Measurements from ENCODE around the gene HAUS7. TPM values are rescaled to one million over a fixed set of nuclear protein-coding genes. Genes with fewer than 3 reads are reported as not detected.

HAUS7 gene
- total RNA-seq, 1 experiment from 2014 or later = 46.5 TPM

DNA sequence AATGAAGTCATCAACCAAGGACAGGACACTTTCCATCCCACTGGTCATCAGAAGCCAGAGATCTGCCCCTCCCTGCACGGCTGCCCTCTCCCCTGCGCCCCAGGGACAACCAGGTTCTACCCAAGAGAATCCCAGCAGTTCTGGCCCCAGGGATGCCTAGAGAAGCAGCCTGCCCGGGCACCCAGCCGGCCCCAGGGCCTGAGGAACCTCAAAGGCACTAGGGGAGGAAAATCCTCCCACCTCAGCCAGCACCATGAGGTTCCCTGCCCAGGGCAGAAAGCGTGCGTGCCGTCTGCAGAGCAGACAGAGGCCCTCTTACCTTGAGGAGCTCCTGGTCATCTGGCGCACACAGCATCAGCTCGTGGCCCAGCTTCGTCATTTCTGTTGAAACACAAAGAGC lies 8.1 kb downstream of the HAUS7 start:
- H3K9me3 Mint-ChIP-seq = no peaks in the 10 kb centered on the region

DNA sequence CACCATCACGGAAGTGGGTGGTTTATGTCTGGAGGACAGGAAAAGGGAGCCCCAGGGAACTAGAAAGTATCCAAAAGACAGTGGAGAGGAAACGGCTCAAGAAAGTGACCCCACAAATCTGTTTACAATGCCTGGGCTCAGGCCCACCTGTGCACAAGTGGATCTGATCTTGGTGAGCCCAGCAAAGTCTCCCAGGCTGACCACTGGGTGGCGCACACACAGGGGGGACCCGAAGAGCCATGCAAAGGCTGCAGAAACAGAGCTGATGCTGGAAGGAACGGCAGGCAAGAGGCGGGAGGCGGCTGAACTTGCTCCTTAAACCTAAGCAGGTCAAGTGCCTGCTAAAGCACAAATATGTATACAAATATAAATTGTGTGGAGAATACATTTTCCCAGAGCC lies 9.6 kb downstream of the HAUS7 start:
- POLR2A ChIA-PET = interaction anchor here (0.6 kb wide), 1 partner anchor 60 kb away, joined by 7 read pairs; the partner anchor contains the start of gene PNMA6E
- ATAC-seq (peak; percentile 81), DNase-seq (ENCODE audit: low spot score) (peak; percentile 73)
- H3K4me1 Mint-ChIP-seq = no peaks in the 10 kb centered on the region
- no peaks in the 10 kb centered on the region for H3K27me3 Mint-ChIP-seq (ENCODE audit: low read depth)
- H3K9me3 Mint-ChIP-seq = no peaks in the 10 kb centered on the region
- peaks cover 10% of the 10 kb centered on the region for H3K36me3 Mint-ChIP-seq
- TF ChIP-seq, protein P1, sequence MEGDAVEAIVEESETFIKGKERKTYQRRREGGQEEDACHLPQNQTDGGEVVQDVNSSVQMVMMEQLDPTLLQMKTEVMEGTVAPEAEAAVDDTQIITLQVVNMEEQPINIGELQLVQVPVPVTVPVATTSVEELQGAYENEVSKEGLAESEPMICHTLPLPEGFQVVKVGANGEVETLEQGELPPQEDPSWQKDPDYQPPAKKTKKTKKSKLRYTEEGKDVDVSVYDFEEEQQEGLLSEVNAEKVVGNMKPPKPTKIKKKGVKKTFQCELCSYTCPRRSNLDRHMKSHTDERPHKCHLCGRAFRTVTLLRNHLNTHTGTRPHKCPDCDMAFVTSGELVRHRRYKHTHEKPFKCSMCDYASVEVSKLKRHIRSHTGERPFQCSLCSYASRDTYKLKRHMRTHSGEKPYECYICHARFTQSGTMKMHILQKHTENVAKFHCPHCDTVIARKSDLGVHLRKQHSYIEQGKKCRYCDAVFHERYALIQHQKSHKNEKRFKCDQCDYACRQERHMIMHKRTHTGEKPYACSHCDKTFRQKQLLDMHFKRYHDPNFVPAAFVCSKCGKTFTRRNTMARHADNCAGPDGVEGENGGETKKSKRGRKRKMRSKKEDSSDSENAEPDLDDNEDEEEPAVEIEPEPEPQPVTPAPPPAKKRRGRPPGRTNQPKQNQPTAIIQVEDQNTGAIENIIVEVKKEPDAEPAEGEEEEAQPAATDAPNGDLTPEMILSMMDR (IDR thresholded peaks at IDR 0.05) = 0 out of 2 replicates have a peak, but pooled peaks have one; percentile 21
- TF ChIP-seq IRF2 (CRISPR knock-in tag; IDR thresholded peaks at IDR 0.05; ENCODE audit: borderline replicate concordance, low read depth) = no peak
- no peak overlapping the region for H3K4me3 Mint-ChIP-seq
- CTCF ChIA-PET = interaction anchor here (0.5 to 2.5 kb wide), 32 partner anchors 10 to 519 kb away, joined by 3 to 41 read pairs (median 4); partner anchors contain the start of genes BGN, CCNQ, HAUS7 and TREX2
- no peak overlapping the region for H3K27ac Mint-ChIP-seq

More for the DNA sequence above, 8.1 kb downstream of the HAUS7 start:
- Mint-ChIP-seq H3K4me3 (no peak overlapping the region), H3K27me3 (ENCODE audit: low read depth) (no peaks in the 10 kb centered on the region), H3K4me1 (no peaks in the 10 kb centered on the region), H3K36me3 (peaks cover 10% of the 10 kb centered on the region), H3K27ac (no peak overlapping the region)
- TF ChIP-seq, protein P2, sequence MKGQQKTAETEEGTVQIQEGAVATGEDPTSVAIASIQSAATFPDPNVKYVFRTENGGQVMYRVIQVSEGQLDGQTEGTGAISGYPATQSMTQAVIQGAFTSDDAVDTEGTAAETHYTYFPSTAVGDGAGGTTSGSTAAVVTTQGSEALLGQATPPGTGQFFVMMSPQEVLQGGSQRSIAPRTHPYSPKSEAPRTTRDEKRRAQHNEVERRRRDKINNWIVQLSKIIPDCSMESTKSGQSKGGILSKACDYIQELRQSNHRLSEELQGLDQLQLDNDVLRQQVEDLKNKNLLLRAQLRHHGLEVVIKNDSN (CRISPR knock-in tag; IDR thresholded peaks at IDR 0.05) = no peak
- TF ChIP-seq SMAD3 (CRISPR knock-in tag; IDR thresholded peaks at IDR 0.05; ENCODE audit: borderline replicate concordance) = no peak
- TF ChIP-seq, protein P3, sequence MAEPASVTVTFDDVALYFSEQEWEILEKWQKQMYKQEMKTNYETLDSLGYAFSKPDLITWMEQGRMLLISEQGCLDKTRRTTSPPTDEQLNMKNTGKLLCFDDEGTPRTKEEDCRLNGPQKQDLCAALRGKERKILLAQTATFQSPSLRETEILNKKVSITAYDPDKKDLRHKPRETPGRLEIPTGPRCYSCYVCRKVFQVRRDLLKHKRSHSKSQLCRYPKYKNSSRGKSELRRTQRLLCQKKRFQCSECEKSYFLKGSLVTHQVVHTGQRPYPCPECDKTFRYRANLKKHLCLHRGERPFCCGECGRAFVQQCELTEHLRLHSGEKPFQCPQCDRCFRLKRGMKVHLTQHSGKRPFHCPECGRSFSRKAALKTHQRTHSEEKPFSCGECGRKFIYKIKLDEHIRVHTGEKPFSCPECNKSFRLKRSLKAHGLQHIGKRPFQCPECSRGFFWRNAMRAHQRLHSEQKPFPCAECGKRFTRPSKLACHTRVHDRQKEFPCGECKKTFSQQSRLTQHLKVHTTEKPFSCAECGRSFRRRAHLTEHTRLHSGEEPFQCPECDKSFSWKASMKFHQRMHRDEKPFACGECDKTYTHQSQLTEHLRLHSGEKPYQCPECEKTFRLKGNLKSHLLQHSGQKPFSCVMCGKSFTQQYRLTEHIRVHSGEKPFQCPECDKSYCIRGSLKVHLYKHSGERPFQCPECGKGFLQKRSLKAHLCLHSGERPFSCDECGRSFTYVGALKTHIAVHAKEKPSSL (CRISPR knock-in tag; conservative IDR thresholded peaks at IDR 0.05) = no peak
- ChIA-PET CTCF (interaction anchor here (2.0 kb wide), 1 partner anchor 20 kb away, joined by 10 read pairs; no protein-coding TSS in a partner anchor), POLR2A (no interaction called here)
- DNase-seq (ENCODE audit: low spot score) (no peak), ATAC-seq (no peak)

DNA sequence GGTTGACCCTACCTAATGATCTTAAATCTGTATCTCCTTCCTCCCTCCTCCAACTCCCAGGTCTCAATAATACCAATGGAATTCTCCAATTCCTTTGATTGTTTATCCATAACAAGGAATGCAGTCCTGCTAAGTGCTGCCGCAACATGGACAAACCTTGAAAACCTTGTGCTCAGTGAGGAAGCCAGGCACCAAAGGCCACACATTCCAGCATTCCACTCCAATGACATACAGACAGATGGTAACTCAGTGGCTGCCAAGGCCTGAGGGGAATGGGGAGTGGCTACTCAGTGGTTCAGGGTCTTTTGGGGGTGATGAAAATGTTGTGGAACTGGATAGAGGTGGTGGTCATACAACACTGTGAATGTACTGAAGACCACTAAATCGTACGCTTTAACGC lies 10.4 kb downstream of the HAUS7 start:
- Mint-ChIP-seq H3K27me3 (ENCODE audit: low read depth) (no peaks in the 10 kb centered on the region), H3K9me3 (no peaks in the 10 kb centered on the region), H3K4me1 (no peaks in the 10 kb centered on the region), H3K4me3 (no peak overlapping the region), H3K27ac (no peak overlapping the region), H3K36me3 (peaks cover 10% of the 10 kb centered on the region)
- no peak for DNase-seq (ENCODE audit: low spot score)
- TF ChIP-seq SOX15 (CRISPR knock-in tag; IDR thresholded peaks at IDR 0.05) (no peak), GTF2I (CRISPR knock-in tag; conservative IDR thresholded peaks at IDR 0.05) (no peak), RORB (CRISPR knock-in tag; IDR thresholded peaks at IDR 0.05) (no peak), ZNF671 (CRISPR knock-in tag; IDR thresholded peaks at IDR 0.05) (no peak)
- TF ChIP-seq, protein P4, sequence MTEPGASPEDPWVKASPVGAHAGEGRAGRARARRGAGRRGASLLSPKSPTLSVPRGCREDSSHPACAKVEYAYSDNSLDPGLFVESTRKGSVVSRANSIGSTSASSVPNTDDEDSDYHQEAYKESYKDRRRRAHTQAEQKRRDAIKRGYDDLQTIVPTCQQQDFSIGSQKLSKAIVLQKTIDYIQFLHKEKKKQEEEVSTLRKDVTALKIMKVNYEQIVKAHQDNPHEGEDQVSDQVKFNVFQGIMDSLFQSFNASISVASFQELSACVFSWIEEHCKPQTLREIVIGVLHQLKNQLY (CRISPR knock-in tag; IDR thresholded peaks at IDR 0.05) = no peak
- TF ChIP-seq, protein P1 (IDR thresholded peaks at IDR 0.05) = no peak
- TF ChIP-seq, protein P5, sequence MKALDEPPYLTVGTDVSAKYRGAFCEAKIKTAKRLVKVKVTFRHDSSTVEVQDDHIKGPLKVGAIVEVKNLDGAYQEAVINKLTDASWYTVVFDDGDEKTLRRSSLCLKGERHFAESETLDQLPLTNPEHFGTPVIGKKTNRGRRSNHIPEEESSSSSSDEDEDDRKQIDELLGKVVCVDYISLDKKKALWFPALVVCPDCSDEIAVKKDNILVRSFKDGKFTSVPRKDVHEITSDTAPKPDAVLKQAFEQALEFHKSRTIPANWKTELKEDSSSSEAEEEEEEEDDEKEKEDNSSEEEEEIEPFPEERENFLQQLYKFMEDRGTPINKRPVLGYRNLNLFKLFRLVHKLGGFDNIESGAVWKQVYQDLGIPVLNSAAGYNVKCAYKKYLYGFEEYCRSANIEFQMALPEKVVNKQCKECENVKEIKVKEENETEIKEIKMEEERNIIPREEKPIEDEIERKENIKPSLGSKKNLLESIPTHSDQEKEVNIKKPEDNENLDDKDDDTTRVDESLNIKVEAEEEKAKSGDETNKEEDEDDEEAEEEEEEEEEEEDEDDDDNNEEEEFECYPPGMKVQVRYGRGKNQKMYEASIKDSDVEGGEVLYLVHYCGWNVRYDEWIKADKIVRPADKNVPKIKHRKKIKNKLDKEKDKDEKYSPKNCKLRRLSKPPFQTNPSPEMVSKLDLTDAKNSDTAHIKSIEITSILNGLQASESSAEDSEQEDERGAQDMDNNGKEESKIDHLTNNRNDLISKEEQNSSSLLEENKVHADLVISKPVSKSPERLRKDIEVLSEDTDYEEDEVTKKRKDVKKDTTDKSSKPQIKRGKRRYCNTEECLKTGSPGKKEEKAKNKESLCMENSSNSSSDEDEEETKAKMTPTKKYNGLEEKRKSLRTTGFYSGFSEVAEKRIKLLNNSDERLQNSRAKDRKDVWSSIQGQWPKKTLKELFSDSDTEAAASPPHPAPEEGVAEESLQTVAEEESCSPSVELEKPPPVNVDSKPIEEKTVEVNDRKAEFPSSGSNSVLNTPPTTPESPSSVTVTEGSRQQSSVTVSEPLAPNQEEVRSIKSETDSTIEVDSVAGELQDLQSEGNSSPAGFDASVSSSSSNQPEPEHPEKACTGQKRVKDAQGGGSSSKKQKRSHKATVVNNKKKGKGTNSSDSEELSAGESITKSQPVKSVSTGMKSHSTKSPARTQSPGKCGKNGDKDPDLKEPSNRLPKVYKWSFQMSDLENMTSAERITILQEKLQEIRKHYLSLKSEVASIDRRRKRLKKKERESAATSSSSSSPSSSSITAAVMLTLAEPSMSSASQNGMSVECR (CRISPR knock-in tag; IDR thresholded peaks at IDR 0.05; ENCODE audit: borderline replicate concordance) = no peak
- TF ChIP-seq, protein P6, sequence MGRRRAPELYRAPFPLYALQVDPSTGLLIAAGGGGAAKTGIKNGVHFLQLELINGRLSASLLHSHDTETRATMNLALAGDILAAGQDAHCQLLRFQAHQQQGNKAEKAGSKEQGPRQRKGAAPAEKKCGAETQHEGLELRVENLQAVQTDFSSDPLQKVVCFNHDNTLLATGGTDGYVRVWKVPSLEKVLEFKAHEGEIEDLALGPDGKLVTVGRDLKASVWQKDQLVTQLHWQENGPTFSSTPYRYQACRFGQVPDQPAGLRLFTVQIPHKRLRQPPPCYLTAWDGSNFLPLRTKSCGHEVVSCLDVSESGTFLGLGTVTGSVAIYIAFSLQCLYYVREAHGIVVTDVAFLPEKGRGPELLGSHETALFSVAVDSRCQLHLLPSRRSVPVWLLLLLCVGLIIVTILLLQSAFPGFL (CRISPR knock-in tag; IDR thresholded peaks at IDR 0.05; ENCODE audit: borderline replicate concordance) = no peak
- no peak for ATAC-seq
- ChIA-PET POLR2A (no interaction called here), CTCF (interaction anchor here (0.9 to 2.5 kb wide), 8 partner anchors 11 to 519 kb away, joined by 4 to 41 read pairs (median 10); partner anchors contain the start of genes BGN, CCNQ and HAUS7)

Data from WTC11 (cell line).